Kidney (tissue), 22 donors: ENCODE measurements around the gene BLTP3B. TPM values are rescaled to one million over a fixed set of nuclear protein-coding genes. Genes with fewer than 3 reads are reported as not detected.
"Not testable (repeated sequence)": the region's sequence is repeated elsewhere in the genome, so short reads cannot be mapped to it uniquely, and the experiment has no call there.

ENCODE experiments used
- DNase-seq, 5 donors: peaks; one replicate each; pipeline ENCODE4 v3.0.0-alpha.2; 2013 to 2020
- FAIRE-seq: peaks from 2 replicates; lab custom pipeline; 2012; peaks lifted over from hg19 to GRCh38; lab: Jason Lieb, UNC
- H3K27ac ChIP-seq, 2 donors: one replicate each; pipeline ENCODE4 v1.7.0; 2013; ENCODE audit warnings: low read depth in 2 of 2, low read length in 2 of 2, inconsistent platforms in 1 of 2
- H3K27me3 ChIP-seq: one replicate; pipeline ENCODE4 v1.7.1; 2013; ENCODE audit warnings: low read length, inconsistent platforms; ENCODE audit not compliant: control insufficient read depth, insufficient read depth
- H3K36me3 ChIP-seq, 3 donors: one replicate each; pipeline versions ENCODE4 v1.7.0 to v1.7.1; 2013; ENCODE audit warnings: low read length in 3 of 3, control low read depth in 1 of 3, inconsistent platforms in 1 of 3; ENCODE audit not compliant: insufficient read depth in 3 of 3, control insufficient read depth in 2 of 3
- H3K4me1 ChIP-seq, 3 donors: one replicate each; pipeline versions ENCODE4 v1.7.0 to v1.7.1; 2013; ENCODE audit warnings: low read length in 3 of 3, inconsistent platforms in 1 of 3, low read depth in 1 of 3; ENCODE audit not compliant: control insufficient read depth in 2 of 3, insufficient read depth in 2 of 3
- H3K4me3 ChIP-seq, 3 donors: one replicate each; pipeline versions ENCODE4 v1.7.0 to v1.8.1; 2013; ENCODE audit warnings: low read length in 3 of 3, control low read depth in 1 of 3, inconsistent platforms in 1 of 3
- H3K9ac ChIP-seq, 3 donors: one replicate each; pipeline versions ENCODE4 v1.7.0 to v1.7.1; 2013; ENCODE audit warnings: low read length in 3 of 3, control low read depth in 1 of 3, inconsistent platforms in 1 of 3
- H3K9me3 ChIP-seq, 3 donors: one replicate each; pipeline versions ENCODE4 v1.7.0 to v1.7.1; 2013; ENCODE audit warnings: low read length in 3 of 3, control low read depth in 1 of 3, inconsistent platforms in 1 of 3; ENCODE audit not compliant: control insufficient read depth in 2 of 3, insufficient read depth in 1 of 3
- CTCF ChIP-seq: IDR thresholded peaks from 3 replicates; pipeline ENCODE4 v1.5.1; 2012; ENCODE audit warnings: mild to moderate bottlenecking, moderate library complexity, borderline replicate concordance; ENCODE audit not compliant: insufficient read depth; ENCODE audit errors: extremely low read depth
- intact Hi-C: fragments of 100-400 bp; cut with DNase I; formaldehyde crosslinking; loops from one replicate; pipeline ENCODE4 v1.11.1; 2022
- long read RNA-seq, 10 donors: library from polyadenylated mRNA in 1 of 10; unstranded in 1 of 10; transcript quantifications; one replicate each; pipeline ENCODE4 v2.0.0 and lab custom pipeline, GENCODE V29; 2021 to 2026
- polyA plus RNA-seq: library from polyadenylated mRNA; stranded (reverse); fragments of 350-450 nt; fragmentation: Illumina TruSeq; extraction: RNeasy Lipid Tissue Mini Kit (QIAGEN cat#74804); gene quantifications from one replicate; pipeline ENCODE4 v1.2.3, GENCODE V29; 2014; ENCODE audit warnings: low read depth, low replicate concordance; ENCODE audit not compliant: insufficient read depth
- total RNA-seq: library from RNA; stranded (reverse); fragmentation: NEBNext Ultra II Directional; extraction: Animal tissue kit (Norgen Biotek cat#: 25700); gene quantifications from one replicate; pipeline ENCODE4 v1.2.1, GENCODE V29; 2021
- donor health status: control.
- donor health status: control.
- donor health status: control.
- donor health status: control.
- donor health status: control.
- donor health status: DM: yes; HTN: yes; CAD: no.
- donor health status: Normal renal cell carcinoma (clear cell type).

BLTP3B gene
- total RNA-seq (18.3 TPM), polyA plus RNA-seq (9.3 TPM)
- long read RNA-seq, donor 1 = 0 reads
- long read RNA-seq, donor 2 = 0 reads
- long read RNA-seq, donor 3, full-length matches to known transcripts = 1 of 1 reads
- long read RNA-seq, donor 3, partial matches to known transcripts = 0 of 1 reads
- long read RNA-seq, donor 3, other reads (novel, unspliced or antisense) = 0 of 1 reads
- long read RNA-seq, donor 4 = 0 reads
- long read RNA-seq, donor 5 = 0 reads
- long read RNA-seq, donor 6 = 0 reads
- long read RNA-seq, donor 7, full-length matches to known transcripts = 1 of 9 reads
- long read RNA-seq, donor 7, partial matches to known transcripts = 6 of 9 reads
- long read RNA-seq, donor 7, other reads (novel, unspliced or antisense) = 2 of 9 reads
- long read RNA-seq, donor 8, full-length matches to known transcripts = 1 of 45 reads
- long read RNA-seq, donor 8, partial matches to known transcripts = 38 of 45 reads
- long read RNA-seq, donor 8, other reads (novel, unspliced or antisense) = 6 of 45 reads
- long read RNA-seq, donor 9 = 0 reads
- long read RNA-seq, donor 10 = 0 reads

GRCh38 chr12:100142851-100143559 lies at the start of gene BLTP3B:
Gene BLTP3B, minus strand, starts transcription at chr12:100142874. Its CDS starts 239 bp downstream, at chr12:100142635.
- FAIRE-seq (no peak), DNase-seq (peak; percentile 92 to 97 (median 96))
- no peaks in the 10 kb centered on the region for H3K36me3 ChIP-seq
- intact Hi-C loops = no loop called here
- peaks cover 0 to 7% (median under 1%) of the 10 kb centered on the region in 3 donors for H3K4me1 ChIP-seq
- peak within 1 kb of the TSS; percentile 93 to 96 for H3K27ac ChIP-seq
- TF ChIP-seq CTCF = no peak
- peak within 1 kb of the TSS; percentile 76 to 92 (median 89) for H3K9ac ChIP-seq
- no peaks in the 10 kb centered on the region for H3K9me3 ChIP-seq
- H3K27me3 ChIP-seq = no peaks in the 10 kb centered on the region
- H3K4me3 ChIP-seq = peak within 1 kb of the TSS; percentile 84 to 95 (median 84)

- no peaks in the 10 kb centered on the region for H3K9me3 ChIP-seq
- H3K27ac ChIP-seq = no peak overlapping the region
- intact Hi-C loops = no loop called here
- FAIRE-seq (no peak), DNase-seq (no peak)
- H3K36me3 ChIP-seq = no peaks in the 10 kb centered on the region
- no peaks in the 10 kb centered on the region for H3K27me3 ChIP-seq
- no peak overlapping the region for H3K4me3 ChIP-seq
- H3K9ac ChIP-seq = no peak overlapping the region
- TF ChIP-seq CTCF = no peak
- no peaks in the 10 kb centered on the region for H3K4me1 ChIP-seq
Observed at GRCh38 chr12:100189636-100190394, 47.1 kb upstream of the BLTP3B start.

- H3K4me3 ChIP-seq, H3K27ac ChIP-seq, H3K9ac ChIP-seq, H3K9me3 ChIP-seq, H3K4me1 ChIP-seq, intact Hi-C loops, H3K27me3 ChIP-seq, DNase-seq, H3K36me3 ChIP-seq, FAIRE-seq: not testable (repeated sequence)
Observed at GRCh38 chr12:100188888-100189635, 46.4 kb upstream of the BLTP3B start.
